ENCODE data around the gene GALP.

GRCh38 chr19:56223481-56223880 lies 47.7 kb downstream of the GALP start:
- TF ChIP-seq GATA3 (IDR thresholded peaks at IDR 0.05; ENCODE audit: low read depth, low read length) (no peak), GATA2 (IDR thresholded peaks at IDR 0.05; ENCODE audit: low read depth, low read length) (no peak)
